ENCODE data around the gene HS3ST6. TPM values are rescaled to one million over a fixed set of nuclear protein-coding genes. Genes with fewer than 3 reads are reported as not detected.

Gene HS3ST6
- total and polyA plus RNA-seq, 9 of the 15 experiments (the other 6 are each of a cell fraction or from before 2014, with no cell fraction given), result not detected

DNA sequence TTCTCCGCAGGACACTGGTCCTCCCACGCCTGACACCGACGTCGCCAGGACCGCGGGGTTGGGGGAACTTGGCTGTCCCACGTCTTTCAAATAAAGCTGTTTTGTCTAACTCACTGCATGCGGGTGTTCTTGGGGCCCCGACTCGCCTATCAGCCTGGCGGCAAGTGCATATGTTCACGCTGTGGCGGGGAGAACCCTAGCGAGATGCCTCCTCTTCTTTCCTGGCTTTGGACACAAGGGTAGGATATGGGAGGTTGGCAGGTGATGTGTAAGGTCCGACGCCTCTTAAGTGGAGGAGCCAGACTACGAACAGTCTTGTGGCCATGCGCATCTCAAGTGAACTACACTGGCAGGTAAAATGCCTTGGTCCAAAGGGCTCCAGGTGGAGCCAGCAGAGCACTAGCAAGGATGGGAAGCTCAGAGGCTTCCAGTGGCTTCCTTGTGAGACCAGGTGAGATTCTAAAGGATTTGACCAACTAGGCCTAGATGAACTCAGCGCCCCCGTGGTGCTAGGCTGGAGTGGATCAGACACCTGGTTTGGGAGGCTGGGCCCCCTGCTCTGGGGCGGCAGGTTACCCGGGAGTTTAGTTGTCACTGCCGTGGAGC, 47.3 kb upstream of the HS3ST6 start:
- Histone ChIP-seq H2AFZ (ENCODE audit: low read depth, low read length) (0 out of 2 replicates have a peak overlapping the region, but pooled peaks have one; percentile 73), H3K4me3 (peak overlapping the region; percentile 89), H3K36me3 (ENCODE audit: control insufficient read depth, insufficient read depth, low read length) (peaks cover 36% of the 10 kb centered on the region), H3K4me2 (ENCODE audit: insufficient read depth, low read length) (peak overlapping the region; percentile 86), H3K27me3 (ENCODE audit: control insufficient read depth in 2 of 2, insufficient read depth in 2 of 2, low read length in 2 of 2) (no peaks in the 10 kb centered on the region), H3K9me1 (ENCODE audit: control insufficient read depth, insufficient read depth, low read length) (peaks cover 3% of the 10 kb centered on the region), H3K27ac (ENCODE audit: extremely low read depth, low read depth, low read length) (peak overlapping the region; percentile 85), H3K9me3 (replicated peaks; ENCODE audit: control insufficient read depth, insufficient read depth, low read depth, low read length) (no peaks in the 10 kb centered on the region), H4K20me1 (replicated peaks; ENCODE audit: control insufficient read depth, insufficient read depth, low read length) (peaks cover 33% of the 10 kb centered on the region), H3K9ac (ENCODE audit: insufficient read depth in 1 of 2, low read depth in 2 of 2, low read length in 2 of 2) (peak overlapping the region; percentile 94 to 100), H3K4me1 (replicated peaks in 1 of 2; ENCODE audit: control insufficient read depth in 2 of 2, insufficient read depth in 2 of 2, low read length in 2 of 2) (peaks cover 8 to 48% of the 10 kb centered on the region in 2 experiments; a peak in 3 of 5 replicates), H3K79me2 (ENCODE audit: control insufficient read depth, insufficient read depth, low read length) (peaks cover 63% of the 10 kb centered on the region)
- in situ Hi-C loops (cut with MboI) (no loop called here), intact Hi-C loops (cut with micrococcal nuclease) (loop anchor here (2.0 kb wide), 1 partner anchor 23 kb away; the partner anchor contains the start of gene MSRB1)
- WGBS (ENCODE audit: insufficient coverage, low coverage, missing lambda C conversion rate), result 1% methylated on average over 23 of the region's 24 CpGs
- ATAC-seq (no peak), FAIRE-seq (no peak), DNase-seq (ENCODE audit: extremely low read depth in 1 of 4, low spot score in 3 of 4) (no peak)
- ChIA-PET CTCF (ENCODE audit: low intra/inter-chr PET ratio) (no interaction called here), POLR2A (interaction anchor here (0.6 to 3.9 kb wide), 48 partner anchors 8 to 923 kb away, joined by 3 to 103 read pairs (median 5); partner anchors contain the start of genes FAHD1, GFER, HAGH and MEIOB)
- no TSS peak for BruUV-seq (replicated peaks)
- TF ChIP-seq, protein P1, sequence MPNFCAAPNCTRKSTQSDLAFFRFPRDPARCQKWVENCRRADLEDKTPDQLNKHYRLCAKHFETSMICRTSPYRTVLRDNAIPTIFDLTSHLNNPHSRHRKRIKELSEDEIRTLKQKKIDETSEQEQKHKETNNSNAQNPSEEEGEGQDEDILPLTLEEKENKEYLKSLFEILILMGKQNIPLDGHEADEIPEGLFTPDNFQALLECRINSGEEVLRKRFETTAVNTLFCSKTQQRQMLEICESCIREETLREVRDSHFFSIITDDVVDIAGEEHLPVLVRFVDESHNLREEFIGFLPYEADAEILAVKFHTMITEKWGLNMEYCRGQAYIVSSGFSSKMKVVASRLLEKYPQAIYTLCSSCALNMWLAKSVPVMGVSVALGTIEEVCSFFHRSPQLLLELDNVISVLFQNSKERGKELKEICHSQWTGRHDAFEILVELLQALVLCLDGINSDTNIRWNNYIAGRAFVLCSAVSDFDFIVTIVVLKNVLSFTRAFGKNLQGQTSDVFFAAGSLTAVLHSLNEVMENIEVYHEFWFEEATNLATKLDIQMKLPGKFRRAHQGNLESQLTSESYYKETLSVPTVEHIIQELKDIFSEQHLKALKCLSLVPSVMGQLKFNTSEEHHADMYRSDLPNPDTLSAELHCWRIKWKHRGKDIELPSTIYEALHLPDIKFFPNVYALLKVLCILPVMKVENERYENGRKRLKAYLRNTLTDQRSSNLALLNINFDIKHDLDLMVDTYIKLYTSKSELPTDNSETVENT (CRISPR knock-in tag; IDR thresholded peaks at IDR 0.05), result no peak
- TF ChIP-seq GABPB2 (CRISPR knock-in tag; conservative IDR thresholded peaks at IDR 0.05) (no peak), HDAC6 (IDR thresholded peaks at IDR 0.05; ENCODE audit: low read depth, low read length) (no peak), ESRRA (IDR thresholded peaks at IDR 0.05; ENCODE audit: borderline replicate concordance, low read depth) (no peak), ZNF41 (CRISPR knock-in tag; conservative IDR thresholded peaks at IDR 0.05) (no peak), NUFIP1 (IDR thresholded peaks at IDR 0.05; ENCODE audit: partially characterized antibody) (no peak), SAFB (IDR thresholded peaks at IDR 0.05; ENCODE audit: borderline replicate concordance, low read depth, low read length) (no peak), CHD1 (IDR thresholded peaks at IDR 0.05; ENCODE audit: low read length) (peak; percentile 15), ZBED1 (IDR thresholded peaks at IDR 0.05) (no peak), EGR1 (conservative IDR thresholded peaks at IDR 0.05) (peak; percentile 32), POLR2AphosphoS5 (IDR thresholded peaks at IDR 0.05; ENCODE audit: control insufficient read depth, insufficient read depth, low read depth, low read length) (0 out of 2 replicates have a peak, but pooled peaks have one; percentile 21), CBX3 (IDR thresholded peaks at IDR 0.05; ENCODE audit: borderline replicate concordance in 1 of 2, low read length in 2 of 2) (no peak), ZNF436 (CRISPR knock-in tag; IDR thresholded peaks at IDR 0.05) (no peak), ZBTB1 (CRISPR knock-in tag; IDR thresholded peaks at IDR 0.05; ENCODE audit: borderline replicate concordance, low read depth) (0 out of 2 replicates have a peak, but pooled peaks have one; percentile 14), ZNF146 (CRISPR knock-in tag; IDR thresholded peaks at IDR 0.05; ENCODE audit: unreplicated experiment) (no peak)
- TF ChIP-seq, protein P2, sequence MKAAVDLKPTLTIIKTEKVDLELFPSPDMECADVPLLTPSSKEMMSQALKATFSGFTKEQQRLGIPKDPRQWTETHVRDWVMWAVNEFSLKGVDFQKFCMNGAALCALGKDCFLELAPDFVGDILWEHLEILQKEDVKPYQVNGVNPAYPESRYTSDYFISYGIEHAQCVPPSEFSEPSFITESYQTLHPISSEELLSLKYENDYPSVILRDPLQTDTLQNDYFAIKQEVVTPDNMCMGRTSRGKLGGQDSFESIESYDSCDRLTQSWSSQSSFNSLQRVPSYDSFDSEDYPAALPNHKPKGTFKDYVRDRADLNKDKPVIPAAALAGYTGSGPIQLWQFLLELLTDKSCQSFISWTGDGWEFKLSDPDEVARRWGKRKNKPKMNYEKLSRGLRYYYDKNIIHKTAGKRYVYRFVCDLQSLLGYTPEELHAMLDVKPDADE (conservative IDR thresholded peaks at IDR 0.05; ENCODE audit: control insufficient read depth, low read depth, low read length), result no peak
- TF ChIP-seq, protein P3, sequence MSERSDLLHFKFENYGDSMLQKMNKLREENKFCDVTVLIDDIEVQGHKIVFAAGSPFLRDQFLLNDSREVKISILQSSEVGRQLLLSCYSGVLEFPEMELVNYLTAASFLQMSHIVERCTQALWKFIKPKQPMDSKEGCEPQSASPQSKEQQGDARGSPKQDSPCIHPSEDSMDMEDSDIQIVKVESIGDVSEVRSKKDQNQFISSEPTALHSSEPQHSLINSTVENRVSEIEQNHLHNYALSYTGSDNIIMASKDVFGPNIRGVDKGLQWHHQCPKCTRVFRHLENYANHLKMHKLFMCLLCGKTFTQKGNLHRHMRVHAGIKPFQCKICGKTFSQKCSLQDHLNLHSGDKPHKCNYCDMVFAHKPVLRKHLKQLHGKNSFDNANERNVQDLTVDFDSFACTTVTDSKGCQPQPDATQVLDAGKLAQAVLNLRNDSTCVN (CRISPR knock-in tag; IDR thresholded peaks at IDR 0.05), result no peak
